Thymus (tissue), 11 donors: ENCODE results near the gene GALR2. TPM values are rescaled to one million over a fixed set of nuclear protein-coding genes. Genes with fewer than 3 reads are reported as not detected.
A peak's percentile ranks its signal among the peaks of the same experiment; 100 is the strongest.

Experiments
- DNase-seq, 9 donors: peaks; one replicate each; pipeline ENCODE4 v3.0.0-alpha.2; 2013; ENCODE audit warnings: low spot score in 9 of 9, low read depth in 6 of 9, missing footprints in 1 of 9
- H3K27ac ChIP-seq, 2 donors: one replicate each; pipeline ENCODE4 v1.5.1; 2013; ENCODE audit warnings: control low read depth in 1 of 2, low read depth in 1 of 2, low read length in 1 of 2, mild to moderate bottlenecking in 1 of 2, moderate library complexity in 1 of 2
- H3K27me3 ChIP-seq, 2 donors: one replicate each; pipeline ENCODE4 v1.5.1; 2013; ENCODE audit warnings: low read length in 1 of 2; ENCODE audit not compliant: control insufficient read depth in 2 of 2, insufficient read depth in 1 of 2
- H3K36me3 ChIP-seq, 2 donors: one replicate each; pipeline ENCODE4 v1.5.1; 2013; ENCODE audit warnings: low read length in 1 of 2, mild to moderate bottlenecking in 1 of 2, moderate library complexity in 1 of 2; ENCODE audit not compliant: control insufficient read depth in 2 of 2, insufficient read depth in 2 of 2
- H3K4me1 ChIP-seq, 2 donors: one replicate each; pipeline ENCODE4 v1.5.1; 2013; ENCODE audit warnings: low read length in 2 of 2; ENCODE audit not compliant: control insufficient read depth in 2 of 2, insufficient read depth in 2 of 2
- H3K4me3 ChIP-seq, 2 donors: one replicate each; pipeline ENCODE4 v1.5.1; 2013; ENCODE audit warnings: low read length in 2 of 2, control low read depth in 1 of 2, mild to moderate bottlenecking in 1 of 2
- H3K9me3 ChIP-seq, 2 donors: one replicate each; pipeline ENCODE4 v1.5.1; 2013; ENCODE audit warnings: low read length in 1 of 2, mild to moderate bottlenecking in 1 of 2; ENCODE audit not compliant: control insufficient read depth in 2 of 2, insufficient read depth in 1 of 2
- WGBS: extraction: QIAGEN DNeasy Blood & Tissue Kit; methylation state at CpG from one replicate; pipeline ENCODE4 v1.1.7; 2013; 5-methylcytosine and 5-hydroxymethylcytosine counted together
- polyA plus RNA-seq: library from polyadenylated mRNA; stranded (reverse); fragments of 200-250 nt; gene quantifications from one replicate; pipeline ENCODE4 v1.2.3, GENCODE V29; 2013
- total RNA-seq: library from RNA; stranded (reverse); fragments of 120-200 nt; gene quantifications from one replicate; pipeline ENCODE4 v1.2.4, GENCODE V29; 2013
- donor health status: healthy.

GALR2 gene
- total and polyA plus RNA-seq, 2 donors: 0.09 TPM

DNA sequence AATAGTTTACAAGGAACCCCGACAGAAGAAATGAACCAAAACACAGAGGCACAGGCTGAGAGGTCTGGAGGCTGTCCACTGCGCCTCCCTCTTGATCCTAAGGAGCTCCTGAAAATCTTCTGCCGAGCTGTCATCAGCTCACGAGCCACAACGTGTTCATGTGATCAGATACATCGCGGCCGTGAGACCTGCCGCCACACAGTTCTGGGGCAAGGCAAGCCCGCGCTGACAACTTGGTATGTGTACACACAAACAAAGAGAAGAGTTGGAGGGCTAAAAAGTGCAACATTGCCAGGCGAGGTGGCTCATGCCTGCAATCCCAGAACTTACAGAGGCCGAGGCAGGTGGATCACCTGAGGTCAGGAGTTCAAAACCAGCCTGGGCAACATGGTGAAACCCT lies 21.4 kb downstream of the GALR2 start:
- Histone ChIP-seq H3K27ac (no peak overlapping the region), H3K9me3 (no peaks in the 10 kb centered on the region), H3K4me1 (peaks cover 0 to 8% of the 10 kb centered on the region in 2 donors), H3K4me3 (no peak overlapping the region), H3K36me3 (peaks cover 75 to 79% of the 10 kb centered on the region in 2 donors), H3K27me3 (no peaks in the 10 kb centered on the region)
- no peak for DNase-seq
- WGBS: 93% methylated on average over 13 of the region's 13 CpGs

GRCh38 chr17:76097716-76098295 lies 23.2 kb downstream of the GALR2 start:
- Histone ChIP-seq H3K9me3 (no peaks in the 10 kb centered on the region), H3K27me3 (no peaks in the 10 kb centered on the region), H3K36me3 (peaks cover 67 to 73% of the 10 kb centered on the region in 2 donors), H3K27ac (no peak overlapping the region), H3K4me1 (peaks cover 5 to 8% of the 10 kb centered on the region in 2 donors), H3K4me3 (no peak overlapping the region)
- DNase-seq: no peak
- 94% methylated on average over 19 of the region's 19 CpGs for WGBS

DNA sequence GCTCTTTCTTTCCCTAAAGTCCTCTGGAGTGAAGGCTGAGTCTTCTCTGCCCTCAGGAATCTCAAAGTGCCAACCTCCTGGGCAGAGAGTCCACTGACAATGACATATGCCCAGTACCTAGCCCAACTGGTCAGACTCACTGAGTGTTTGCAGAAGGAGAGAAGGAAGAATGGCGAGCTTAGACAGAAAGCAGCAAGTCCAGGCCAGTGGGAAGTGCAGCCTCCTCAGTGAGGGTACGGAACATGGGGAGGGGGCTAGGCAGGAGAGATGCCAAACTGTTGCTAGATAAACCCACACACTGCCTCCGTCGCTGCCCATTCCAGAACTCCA lies 28.3 kb downstream of the GALR2 start:
- WGBS: 6% methylated on average over 4 of the region's 4 CpGs

GRCh38 chr17:76103274-76104139 lies 28.9 kb downstream of the GALR2 start, which contains the start of gene EXOC7:
Gene EXOC7 (minus strand): TSS chr17:76103787. CDS start chr17:76103692, 95 bp downstream.
- Histone ChIP-seq H3K27ac (peak within 1 kb of the TSS; percentile 64 to 85), H3K27me3 (no peaks in the 10 kb centered on the region), H3K4me3 (peak within 1 kb of the TSS; percentile 72 to 89), H3K9me3 (peaks cover 0 to 8% of the 10 kb centered on the region in 2 donors), H3K36me3 (peaks cover 23 to 25% of the 10 kb centered on the region in 2 donors), H3K4me1 (peaks cover 20% of the 10 kb centered on the region in 2 donors)
- peak; percentile 79 to 98 (median 96) for DNase-seq
- whole genome bisulfite sequencing: 6% methylated on average over 55 of the region's 55 CpGs

More for the DNA sequence above, 28.3 kb downstream of the GALR2 start:
- H3K27ac ChIP-seq: peak overlapping the region; percentile 41 to 80
- H3K4me1 ChIP-seq: peaks cover 20% of the 10 kb centered on the region in 2 donors
- no peaks in the 10 kb centered on the region for H3K27me3 ChIP-seq
- DNase-seq: no peak
- H3K36me3 ChIP-seq: peaks cover 27 to 29% of the 10 kb centered on the region in 2 donors
- H3K9me3 ChIP-seq: peaks cover 0 to 8% of the 10 kb centered on the region in 2 donors
- peak overlapping the region; percentile 72 to 89 for H3K4me3 ChIP-seq

DNA sequence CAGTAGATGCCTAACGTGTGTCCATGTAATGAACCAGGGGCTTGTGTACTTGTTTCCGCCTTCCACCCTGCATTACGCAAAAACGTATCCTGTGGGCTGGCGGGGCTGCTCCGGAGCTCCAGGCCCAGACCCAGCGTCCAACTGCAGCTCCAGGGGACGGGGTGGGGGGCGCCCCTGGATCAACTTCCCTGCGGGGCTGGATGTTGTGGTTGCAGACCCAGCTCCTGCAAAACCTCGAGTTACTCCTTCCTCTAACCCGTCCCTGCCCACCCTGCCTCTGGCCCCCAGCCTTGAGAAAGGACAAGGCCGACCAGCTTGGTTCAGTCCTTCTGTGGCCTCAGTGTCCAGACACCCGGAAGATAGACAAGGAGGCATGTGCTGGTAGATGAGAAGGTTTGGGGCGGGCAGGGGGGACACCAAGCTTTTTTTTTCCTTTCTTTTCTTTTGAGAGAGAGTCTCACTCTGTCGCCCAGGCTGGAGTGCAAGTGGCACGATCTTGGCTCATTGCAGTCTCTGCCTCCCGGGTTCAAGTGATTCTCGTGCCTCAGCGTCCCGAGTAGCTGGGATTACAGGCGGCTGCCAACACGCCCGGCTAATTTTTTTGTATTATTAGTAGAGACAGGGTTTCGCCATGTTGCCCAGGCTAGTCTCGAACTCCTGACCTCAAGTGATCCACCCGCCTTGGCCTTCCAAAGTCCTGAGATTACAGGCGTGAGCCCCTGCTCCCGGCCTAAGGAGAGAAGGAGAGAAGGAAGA lies 29.7 kb downstream of the GALR2 start:
- Histone ChIP-seq H3K4me1 (peaks cover 20% of the 10 kb centered on the region in 2 donors), H3K4me3 (peak overlapping the region; percentile 72 to 89), H3K27me3 (no peaks in the 10 kb centered on the region), H3K27ac (peak overlapping the region; percentile 64 to 85), H3K36me3 (peaks cover 18 to 25% of the 10 kb centered on the region in 2 donors), H3K9me3 (peaks cover 0 to 8% of the 10 kb centered on the region in 2 donors)
- DNase-seq: no peak
- 86% methylated on average over 29 of the region's 29 CpGs for WGBS

- DNase-seq: no peak
- H3K36me3 ChIP-seq: peaks cover 12 to 22% of the 10 kb centered on the region in 2 donors
- H3K27me3 ChIP-seq: no peaks in the 10 kb centered on the region
- H3K27ac ChIP-seq: no peak overlapping the region
- 78% methylated on average over 5 of the region's 5 CpGs for WGBS
- peaks cover 0 to 8% of the 10 kb centered on the region in 2 donors for H3K9me3 ChIP-seq
- H3K4me3 ChIP-seq: no peak overlapping the region
- peaks cover 20% of the 10 kb centered on the region in 2 donors for H3K4me1 ChIP-seq
Measured at GRCh38 chr17:76104896-76105231, 30.3 kb downstream of the GALR2 start.

DNA sequence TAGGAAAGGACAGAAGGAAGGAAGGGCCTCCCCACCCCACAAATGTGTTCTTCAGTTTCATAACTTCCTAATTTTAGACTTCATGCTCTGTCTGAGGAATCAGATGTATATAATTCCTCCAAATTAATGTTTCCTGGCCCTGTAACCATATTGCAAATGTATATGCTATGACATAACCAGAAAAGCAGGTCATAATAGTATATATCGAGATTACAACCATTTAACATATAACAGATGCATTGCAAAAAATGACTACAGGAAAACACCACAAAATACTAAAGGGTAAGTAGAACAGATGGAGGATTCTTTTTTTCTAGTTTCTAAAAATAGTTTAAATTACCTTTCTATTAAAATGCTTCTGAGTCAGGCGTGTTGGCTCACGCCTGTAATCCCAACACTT lies 32.1 kb downstream of the GALR2 start:
- Histone ChIP-seq H3K27me3 (no peaks in the 10 kb centered on the region), H3K36me3 (peaks cover under 1 to 3% of the 10 kb centered on the region in 2 donors), H3K4me1 (peaks cover 20% of the 10 kb centered on the region in 2 donors), H3K27ac (no peak overlapping the region), H3K4me3 (no peak overlapping the region), H3K9me3 (peaks cover 0 to 8% of the 10 kb centered on the region in 2 donors)
- WGBS: 93% methylated on average over 3 of the region's 3 CpGs
- no peak for DNase-seq

DNA sequence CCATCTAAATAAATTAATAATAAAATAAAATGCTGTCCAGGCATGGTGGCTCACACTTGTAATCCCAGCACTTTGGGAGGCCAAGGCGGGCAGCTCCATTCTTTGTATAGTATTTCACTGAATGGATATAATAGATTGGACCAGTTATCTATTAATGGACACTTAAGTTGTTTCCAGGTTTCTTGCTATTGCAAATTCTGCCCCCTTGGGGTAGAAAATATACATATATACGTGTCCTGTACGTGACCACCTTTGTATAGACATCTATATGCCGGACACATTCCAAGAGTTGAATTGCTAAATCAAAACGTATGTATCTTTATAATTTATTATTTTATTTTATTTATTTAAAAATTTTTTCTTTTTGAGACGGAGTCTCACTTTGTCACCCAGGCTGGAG lies 32.9 kb downstream of the GALR2 start:
- WGBS: 91% methylated on average over 6 of the region's 6 CpGs
- H3K27ac ChIP-seq: no peak overlapping the region
- H3K4me1 ChIP-seq: peaks cover 14 to 16% of the 10 kb centered on the region in 2 donors
- peak in 1 of 9 donors; percentile 35 for DNase-seq
- no peaks in the 10 kb centered on the region for H3K36me3 ChIP-seq
- H3K27me3 ChIP-seq: no peaks in the 10 kb centered on the region
- no peak overlapping the region for H3K4me3 ChIP-seq
- H3K9me3 ChIP-seq: peaks cover 0 to 8% of the 10 kb centered on the region in 2 donors

DNA sequence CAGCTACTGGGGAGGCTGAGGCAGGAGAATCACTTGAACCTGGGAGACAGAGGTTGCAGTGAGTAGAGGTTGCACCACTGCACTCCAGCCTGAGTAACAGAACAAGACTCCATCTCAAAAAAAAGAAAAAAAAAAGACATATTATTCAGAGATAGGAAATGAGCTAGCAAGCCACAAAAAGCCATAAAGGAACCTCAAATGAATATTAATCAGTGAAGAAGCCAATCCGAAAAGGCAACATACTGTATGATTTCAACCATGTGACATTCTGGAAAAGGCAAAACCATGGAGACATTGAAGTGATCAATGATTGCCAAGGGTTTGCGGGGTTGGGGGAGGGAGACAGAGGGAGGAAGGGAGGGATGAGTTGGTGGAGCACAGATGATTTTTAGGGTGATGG lies 37.4 kb downstream of the GALR2 start:
- Histone ChIP-seq H3K4me3 (no peak overlapping the region), H3K27ac (no peak overlapping the region), H3K27me3 (no peaks in the 10 kb centered on the region), H3K36me3 (no peaks in the 10 kb centered on the region), H3K9me3 (no peaks in the 10 kb centered on the region), H3K4me1 (no peaks in the 10 kb centered on the region)
- 81% methylated on average over 2 of the region's 2 CpGs for WGBS
- no peak for DNase-seq
